ENCODE results near the gene SBF1. TPM values are rescaled to one million over a fixed set of nuclear protein-coding genes. Genes with fewer than 3 reads are reported as not detected.

Gene SBF1
- total and polyA plus RNA-seq, 2 experiments from 2014 or later, result 25.2 to 92.0 TPM

GRCh38 chr22:50459496-50460140 is 15.2 kb downstream of the SBF1 start:
- Histone ChIP-seq H2AFZ (no peak overlapping the region), H3K4me1 (ENCODE audit: insufficient read depth) (no peaks in the 10 kb centered on the region), H3K9me3 (ENCODE audit: low read depth) (no peaks in the 10 kb centered on the region), H3F3A (ENCODE audit: insufficient read depth) (no peaks in the 10 kb centered on the region), H3K36me3 (ENCODE audit: low read depth) (no peaks in the 10 kb centered on the region; the same call in 1 of the 2 replicates), H4K20me1 (ENCODE audit: insufficient read depth) (no peaks in the 10 kb centered on the region), H3K4me3 (no peak overlapping the region), H3K9ac (no peak overlapping the region), H3K27ac (no peak overlapping the region), H3K4me2 (ENCODE audit: unreplicated experiment) (no peak overlapping the region), H3K27me3 (replicated peaks; ENCODE audit: insufficient read depth) (no peaks in the 10 kb centered on the region), H3K9me2 (ENCODE audit: insufficient read depth) (no peaks in the 10 kb centered on the region), H3K79me2 (ENCODE audit: insufficient read depth) (no peaks in the 10 kb centered on the region)
- WGBS, 2 experiments (ENCODE audit: low coverage in 1 of 2, low lambda C conversion rate in 2 of 2, missing lambda C conversion rate in 2 of 2), result 90 to 92% methylated on average over 36 to 37 of the region's 41 CpGs
- in situ Hi-C loops (cut with MboI), result no loop called here
- DNase-seq, result no peak
- TF ChIP-seq EZH2 (IDR thresholded peaks at IDR 0.05; ENCODE audit: insufficient read depth, poor library complexity, severe bottlenecking), result no peak
- TF ChIP-seq EZH2phosphoT487 (IDR thresholded peaks at IDR 0.05; ENCODE audit: insufficient read depth, low read depth), result no peak

- Histone ChIP-seq H3K79me2 (ENCODE audit: insufficient read depth) (no peaks in the 10 kb centered on the region), H3K9me3 (ENCODE audit: low read depth) (no peaks in the 10 kb centered on the region), H3K4me1 (ENCODE audit: insufficient read depth) (no peaks in the 10 kb centered on the region), H3K27ac (no peak overlapping the region), H2AFZ (no peak overlapping the region), H3K4me2 (ENCODE audit: unreplicated experiment) (no peak overlapping the region), H3F3A (ENCODE audit: insufficient read depth) (no peaks in the 10 kb centered on the region), H3K9ac (no peak overlapping the region), H4K20me1 (ENCODE audit: insufficient read depth) (no peaks in the 10 kb centered on the region), H3K36me3 (ENCODE audit: low read depth) (no peaks in the 10 kb centered on the region; the same call in 1 of the 2 replicates), H3K4me3 (no peak overlapping the region), H3K27me3 (replicated peaks; ENCODE audit: insufficient read depth) (no peaks in the 10 kb centered on the region), H3K9me2 (ENCODE audit: insufficient read depth) (no peaks in the 10 kb centered on the region)
- in situ Hi-C loops (cut with MboI), result no loop called here
- no peak for DNase-seq
- TF ChIP-seq EZH2phosphoT487 (IDR thresholded peaks at IDR 0.05; ENCODE audit: insufficient read depth, low read depth) (no peak), EZH2 (IDR thresholded peaks at IDR 0.05; ENCODE audit: insufficient read depth, poor library complexity, severe bottlenecking) (no peak)
- 91 to 97% methylated on average over 12 to 22 of the region's 22 CpGs for WGBS, 2 experiments (ENCODE audit: low coverage in 1 of 2, low lambda C conversion rate in 2 of 2, missing lambda C conversion rate in 2 of 2)
These were observed 15.8 kb downstream of the SBF1 start for GRCh38 chr22:50459016-50459415.

GRCh38 chr22:50456466-50457234 is 18.2 kb downstream of the SBF1 start:
- WGBS, 2 experiments (ENCODE audit: low coverage in 1 of 2, low lambda C conversion rate in 2 of 2, missing lambda C conversion rate in 2 of 2), result 88 to 89% methylated on average over 31 to 34 of the region's 34 CpGs
- no peak for DNase-seq
- no peaks in the 10 kb centered on the region for H3K9me2 ChIP-seq (ENCODE audit: insufficient read depth)
- H3K36me3 ChIP-seq (ENCODE audit: low read depth), result no peaks in the 10 kb centered on the region; the same call in 1 of the 2 replicates
- no peak overlapping the region for H2AFZ ChIP-seq
- no peak overlapping the region for H3K27ac ChIP-seq
- no peak overlapping the region for H3K4me3 ChIP-seq
- H3K27me3 ChIP-seq (replicated peaks; ENCODE audit: insufficient read depth), result no peaks in the 10 kb centered on the region
- H3K9me3 ChIP-seq (ENCODE audit: low read depth), result no peaks in the 10 kb centered on the region
- no peak overlapping the region for H3K9ac ChIP-seq
- TF ChIP-seq EZH2 (IDR thresholded peaks at IDR 0.05; ENCODE audit: insufficient read depth, poor library complexity, severe bottlenecking) (no peak), EZH2phosphoT487 (IDR thresholded peaks at IDR 0.05; ENCODE audit: insufficient read depth, low read depth) (no peak)
- no peaks in the 10 kb centered on the region for H4K20me1 ChIP-seq (ENCODE audit: insufficient read depth)
- H3K4me1 ChIP-seq (ENCODE audit: insufficient read depth), result no peaks in the 10 kb centered on the region
- no peaks in the 10 kb centered on the region for H3K79me2 ChIP-seq (ENCODE audit: insufficient read depth)
- no peak overlapping the region for H3K4me2 ChIP-seq (ENCODE audit: unreplicated experiment)
- H3F3A ChIP-seq (ENCODE audit: insufficient read depth), result no peaks in the 10 kb centered on the region
- in situ Hi-C loops (cut with MboI), result no loop called here

GRCh38 chr22:50456026-50456425 is 18.8 kb downstream of the SBF1 start:
- TF ChIP-seq EZH2phosphoT487 (IDR thresholded peaks at IDR 0.05; ENCODE audit: insufficient read depth, low read depth) (no peak), EZH2 (IDR thresholded peaks at IDR 0.05; ENCODE audit: insufficient read depth, poor library complexity, severe bottlenecking) (no peak)
- peaks cover 5% of the 10 kb centered on the region; the same call in 1 of the 2 replicates for H3F3A ChIP-seq (ENCODE audit: insufficient read depth)
- H3K79me2 ChIP-seq (ENCODE audit: insufficient read depth), result no peaks in the 10 kb centered on the region
- H3K4me2 ChIP-seq (ENCODE audit: unreplicated experiment), result no peak overlapping the region
- no peaks in the 10 kb centered on the region for H3K27me3 ChIP-seq (replicated peaks; ENCODE audit: insufficient read depth)
- no peak overlapping the region for H3K27ac ChIP-seq
- H3K4me3 ChIP-seq, result no peak overlapping the region
- DNase-seq, result no peak
- no peaks in the 10 kb centered on the region for H3K4me1 ChIP-seq (ENCODE audit: insufficient read depth)
- in situ Hi-C loops (cut with MboI), result no loop called here
- peaks cover 3% of the 10 kb centered on the region; the same call in 1 of the 2 replicates for H3K36me3 ChIP-seq (ENCODE audit: low read depth)
- WGBS, 2 experiments (ENCODE audit: low coverage in 1 of 2, low lambda C conversion rate in 2 of 2, missing lambda C conversion rate in 2 of 2), result 86 to 99% methylated on average over 8 to 11 of the region's 11 CpGs
- H4K20me1 ChIP-seq (ENCODE audit: insufficient read depth), result no peaks in the 10 kb centered on the region
- H3K9me2 ChIP-seq (ENCODE audit: insufficient read depth), result no peaks in the 10 kb centered on the region
- no peaks in the 10 kb centered on the region for H3K9me3 ChIP-seq (ENCODE audit: low read depth)
- no peak overlapping the region for H3K9ac ChIP-seq
- no peak overlapping the region for H2AFZ ChIP-seq

Data from GM23248 (cell line).